HG03025 (cell line): ENCODE measurements around the gene LEFTY1.
"Not testable (repeated sequence)": the region's sequence is repeated elsewhere in the genome, so short reads cannot be mapped to it uniquely, and the experiment has no call there.

Experiments used
- ATAC-seq: cut with Tn5 transposase; IDR thresholded peaks from one replicate; pipeline ENCODE4 v1.9.1; 2021; ENCODE audit warnings: mild to moderate bottlenecking, moderate library complexity; ENCODE audit not compliant: unreplicated experiment, low FRiP score

LEFTY1 gene

DNA sequence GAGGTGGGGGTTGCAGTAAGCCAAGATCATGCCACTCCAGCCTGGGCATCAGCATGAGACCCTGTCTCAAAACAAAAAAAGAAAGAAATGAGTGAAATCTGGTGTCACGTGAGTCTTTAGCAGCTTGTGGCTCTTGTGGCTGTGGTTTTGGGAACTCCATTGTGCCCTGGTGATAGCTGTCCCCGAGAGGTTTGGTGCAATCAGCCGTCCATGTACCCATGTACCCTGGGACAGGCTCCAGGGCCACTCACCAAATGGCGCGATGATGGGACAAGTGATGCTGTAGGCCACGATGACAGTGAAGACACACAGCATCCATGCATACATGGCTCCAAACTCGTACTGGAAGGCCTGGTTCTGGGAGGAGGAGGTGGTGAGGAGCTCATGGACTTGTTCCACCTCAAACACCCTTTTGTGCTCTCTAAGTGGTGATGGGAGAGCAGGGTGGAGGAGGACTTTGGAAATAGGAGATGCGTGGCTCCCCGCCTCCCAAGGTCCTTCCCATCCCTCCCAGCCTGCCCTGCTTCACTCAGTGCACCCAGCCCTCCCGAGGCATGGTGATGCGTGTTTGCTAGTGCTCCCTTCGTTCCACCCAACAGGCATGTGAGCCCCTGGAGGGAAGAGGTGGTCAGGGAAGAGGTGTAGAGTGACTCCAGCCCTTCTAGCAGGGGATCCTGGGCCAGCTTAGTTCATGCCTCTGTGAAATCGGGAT, 36.4 kb downstream of the LEFTY1 start:
- no peak for ATAC-seq

DNA sequence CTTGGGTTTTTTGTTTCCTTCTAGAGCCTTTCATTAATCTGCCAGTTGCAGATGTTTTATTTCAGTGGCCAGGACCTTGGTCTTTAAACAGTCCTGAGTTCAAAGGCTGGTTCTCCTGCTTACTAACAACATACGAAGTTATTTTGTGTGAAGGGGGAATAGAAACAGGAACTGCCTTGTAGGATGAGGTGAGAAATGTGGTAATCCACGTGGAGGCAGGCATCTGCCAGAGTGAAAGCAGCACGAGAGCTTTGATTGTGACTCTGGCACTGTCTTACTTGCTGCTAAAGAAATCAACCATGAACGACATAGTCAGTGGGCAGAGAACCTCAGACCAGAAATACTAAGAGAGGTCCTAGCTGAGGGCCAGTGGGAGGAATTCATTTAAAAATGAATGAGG, 37.1 kb downstream of the LEFTY1 start:
- ATAC-seq, result peak; percentile 35

DNA sequence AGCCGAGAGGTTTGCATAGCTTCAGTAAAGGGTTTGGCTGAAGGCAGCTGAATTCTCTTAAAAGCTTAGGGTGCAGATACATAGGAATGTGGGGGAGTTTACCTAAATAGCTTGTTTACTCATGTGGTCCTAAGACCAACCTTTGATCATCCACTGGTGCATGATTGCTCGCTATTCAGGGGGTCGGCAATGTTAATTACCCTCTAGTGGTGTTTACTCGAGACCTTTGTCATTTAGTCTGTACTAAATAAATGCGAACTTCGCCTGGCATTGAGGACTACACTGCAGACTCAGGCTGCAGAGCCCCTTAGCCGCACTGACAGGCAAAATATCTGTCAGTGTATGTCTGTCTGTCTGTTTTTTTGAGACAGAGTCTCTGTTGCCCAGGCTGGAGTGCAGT, 38.6 kb downstream of the LEFTY1 start:
- ATAC-seq, result no peak

DNA sequence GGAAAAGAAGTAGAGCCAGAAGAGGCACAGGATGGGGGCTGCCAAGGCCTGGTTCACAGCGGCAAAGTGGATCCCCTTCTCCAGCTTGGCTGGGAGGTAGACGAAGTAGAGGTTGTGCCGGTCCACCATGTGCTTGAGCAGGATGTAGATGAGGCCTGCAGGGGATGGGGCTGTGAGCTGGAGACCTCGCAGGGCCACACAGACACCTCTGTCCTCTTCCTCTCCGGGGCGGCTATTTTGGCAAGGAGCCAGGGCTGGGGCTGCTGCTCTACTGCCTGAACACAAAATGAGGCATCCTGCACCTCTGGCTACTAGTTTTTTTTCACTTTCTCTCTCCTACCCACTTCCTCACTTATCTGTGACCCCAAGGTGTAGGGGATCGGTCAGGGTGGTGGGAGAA, 39.0 kb downstream of the LEFTY1 start:
- ATAC-seq, result no peak

DNA sequence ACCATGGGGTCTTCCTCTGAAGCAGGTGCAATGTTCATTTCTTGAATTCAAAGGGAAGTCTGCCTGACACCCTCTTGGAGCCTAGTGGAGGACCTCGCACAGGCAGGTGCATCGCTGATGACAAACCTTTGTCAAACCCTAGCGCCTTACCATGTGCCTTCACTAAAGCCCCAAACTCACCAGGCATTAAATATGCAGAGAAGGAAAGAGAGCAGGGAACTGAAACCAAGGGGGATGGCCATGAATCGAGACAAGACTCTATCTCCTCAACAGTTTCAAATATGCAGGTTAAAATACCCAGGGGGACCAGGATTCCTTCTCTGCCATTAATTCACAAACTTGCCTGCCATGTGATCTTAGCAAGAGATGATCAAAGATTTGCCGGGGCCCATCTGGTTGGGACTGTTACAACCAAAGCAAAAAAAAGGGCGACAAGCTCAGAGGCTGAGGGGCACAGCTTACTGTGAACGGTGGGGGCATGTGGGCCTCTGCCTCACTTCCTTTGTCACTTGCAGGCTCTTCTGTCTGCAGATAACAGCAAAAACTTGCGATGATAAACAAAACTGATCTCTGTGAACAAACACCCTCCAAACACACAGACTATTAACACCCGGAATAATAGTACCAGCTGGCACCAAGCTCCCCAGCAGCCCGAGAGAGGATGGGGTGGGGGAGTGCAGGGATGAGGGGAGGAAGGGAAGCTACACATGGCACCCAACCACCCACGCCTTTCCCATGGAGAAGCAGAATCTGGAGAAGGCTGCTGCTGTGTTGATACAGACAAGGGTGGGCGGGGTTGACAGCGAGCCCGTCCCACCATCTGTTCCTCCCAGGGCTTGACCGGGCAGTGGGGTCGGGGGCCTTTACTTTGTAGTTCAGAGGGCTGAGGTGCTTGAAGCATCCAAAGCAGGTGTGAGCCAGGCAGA, 40.7 kb downstream of the LEFTY1 start:
- ATAC-seq, result peak; percentile 60

DNA sequence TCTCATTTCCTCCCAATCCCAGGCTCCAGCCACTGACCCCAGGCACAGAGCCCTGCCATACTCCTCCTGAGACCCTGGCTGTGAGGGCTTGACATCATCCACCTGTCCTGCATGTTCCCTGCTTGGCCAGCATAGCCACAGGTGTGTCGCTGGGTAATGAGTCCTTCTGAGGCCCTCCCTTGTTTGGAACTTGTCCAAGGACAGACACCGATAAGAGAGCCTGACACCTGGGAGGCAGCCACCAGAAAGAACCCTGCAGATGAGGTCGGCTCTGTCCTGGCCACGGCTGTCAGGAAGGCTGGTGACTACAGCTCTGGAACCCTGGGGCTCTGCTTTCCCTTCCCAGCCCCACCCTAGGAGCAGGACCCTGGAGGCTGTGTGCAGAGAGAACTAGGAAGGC, 41.3 kb downstream of the LEFTY1 start:
- ATAC-seq, result peak; percentile 6

DNA sequence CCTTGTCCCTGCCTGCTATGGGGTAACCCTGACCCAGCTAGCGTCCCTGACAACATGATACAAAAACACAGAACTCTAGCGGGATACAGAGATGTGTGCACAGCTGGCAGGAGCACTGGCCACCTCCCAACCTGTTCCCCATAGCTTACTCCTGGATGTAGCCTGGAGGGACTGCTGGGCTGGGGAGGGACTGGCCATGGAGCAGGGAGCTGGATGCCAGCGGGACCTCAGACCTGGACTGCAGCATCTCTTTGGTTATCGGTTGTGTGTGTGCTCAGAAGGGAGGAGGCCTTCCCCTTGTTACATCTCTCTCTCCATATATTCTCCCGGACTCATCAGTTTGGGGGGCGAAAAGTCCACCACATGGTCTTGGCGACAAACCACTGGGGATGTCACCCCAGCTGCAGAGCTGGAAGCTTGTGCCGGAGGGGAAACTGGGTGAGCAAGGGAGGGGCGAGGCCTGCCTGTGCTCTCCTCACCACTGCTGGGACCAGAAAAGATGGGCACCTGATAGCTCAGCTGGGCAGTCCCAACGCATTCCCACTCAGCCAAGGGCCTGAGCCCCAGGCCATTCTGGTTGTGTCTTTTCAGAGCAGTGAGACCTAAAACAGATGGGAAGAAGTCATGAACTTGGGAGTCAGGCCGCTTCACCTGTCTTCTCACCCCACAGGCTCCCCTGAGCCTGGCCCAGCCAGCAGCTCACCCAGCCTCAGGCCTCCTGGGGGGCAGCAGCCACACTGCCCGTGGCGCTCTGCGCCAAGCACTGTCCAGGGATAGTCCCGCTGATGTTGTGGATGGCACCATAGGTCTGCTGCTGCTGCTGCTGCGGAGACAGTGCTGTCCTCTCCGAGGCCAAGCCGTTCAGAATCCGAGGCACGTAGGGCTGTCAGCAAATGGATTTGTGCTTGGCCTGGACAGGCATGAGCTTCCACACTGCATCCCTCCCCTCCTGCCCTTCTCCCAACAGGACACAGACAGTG, 42.3 kb downstream of the LEFTY1 start:
- ATAC-seq, result no peak

DNA sequence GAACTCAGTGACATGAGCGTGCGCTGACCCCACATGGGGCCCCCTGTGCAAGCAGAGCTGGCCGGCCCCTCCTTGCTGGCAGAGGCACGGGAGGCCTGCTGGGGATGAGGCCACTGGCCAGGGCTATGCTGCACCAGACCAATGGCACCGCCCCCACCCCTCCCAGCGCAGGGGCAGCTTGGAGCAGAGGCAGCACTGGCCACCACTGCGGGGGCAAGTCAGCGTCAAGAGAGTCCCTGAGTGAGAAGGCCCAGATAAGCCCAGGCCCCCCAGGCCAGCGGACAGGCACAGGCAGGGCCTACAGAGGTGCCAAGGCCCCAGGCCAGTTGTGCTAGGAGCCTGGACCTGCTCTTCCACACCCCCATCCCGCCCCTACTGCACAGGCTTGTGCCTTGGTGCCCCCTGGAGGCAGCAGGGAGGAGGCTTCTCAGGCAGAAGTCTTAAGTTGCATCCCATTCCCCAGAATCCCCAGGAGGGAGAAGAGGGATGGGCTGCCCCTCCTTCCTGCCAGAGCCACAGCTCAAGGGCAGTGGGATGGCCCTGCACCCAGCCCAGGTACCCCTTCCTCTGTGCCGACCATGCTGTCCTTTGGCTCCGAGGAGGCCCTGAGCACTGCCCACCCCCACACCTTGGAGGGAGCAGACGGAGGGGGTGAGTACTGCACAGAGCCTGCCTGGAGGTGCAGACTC, 43.2 kb downstream of the LEFTY1 start:
- ATAC-seq, result no peak

DNA sequence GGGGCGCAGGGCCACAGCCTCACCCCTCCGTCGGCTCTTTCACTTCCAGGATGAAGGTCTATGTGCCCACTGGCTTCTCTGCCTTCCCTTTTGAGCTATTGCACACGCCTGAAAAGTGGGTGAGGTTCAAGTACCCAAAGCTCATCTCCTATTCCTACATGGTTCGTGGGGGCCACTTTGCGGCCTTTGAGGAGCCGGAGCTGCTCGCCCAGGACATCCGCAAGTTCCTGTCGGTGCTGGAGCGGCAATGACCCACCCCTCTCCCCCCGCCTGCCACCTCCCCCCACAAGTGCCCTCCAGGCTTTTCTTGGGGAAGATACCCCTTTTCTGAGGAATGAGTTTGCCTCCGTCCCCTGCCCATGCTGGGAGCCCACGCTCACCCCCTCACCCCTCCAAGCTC, 43.8 kb downstream of the LEFTY1 start:
- no peak for ATAC-seq

DNA sequence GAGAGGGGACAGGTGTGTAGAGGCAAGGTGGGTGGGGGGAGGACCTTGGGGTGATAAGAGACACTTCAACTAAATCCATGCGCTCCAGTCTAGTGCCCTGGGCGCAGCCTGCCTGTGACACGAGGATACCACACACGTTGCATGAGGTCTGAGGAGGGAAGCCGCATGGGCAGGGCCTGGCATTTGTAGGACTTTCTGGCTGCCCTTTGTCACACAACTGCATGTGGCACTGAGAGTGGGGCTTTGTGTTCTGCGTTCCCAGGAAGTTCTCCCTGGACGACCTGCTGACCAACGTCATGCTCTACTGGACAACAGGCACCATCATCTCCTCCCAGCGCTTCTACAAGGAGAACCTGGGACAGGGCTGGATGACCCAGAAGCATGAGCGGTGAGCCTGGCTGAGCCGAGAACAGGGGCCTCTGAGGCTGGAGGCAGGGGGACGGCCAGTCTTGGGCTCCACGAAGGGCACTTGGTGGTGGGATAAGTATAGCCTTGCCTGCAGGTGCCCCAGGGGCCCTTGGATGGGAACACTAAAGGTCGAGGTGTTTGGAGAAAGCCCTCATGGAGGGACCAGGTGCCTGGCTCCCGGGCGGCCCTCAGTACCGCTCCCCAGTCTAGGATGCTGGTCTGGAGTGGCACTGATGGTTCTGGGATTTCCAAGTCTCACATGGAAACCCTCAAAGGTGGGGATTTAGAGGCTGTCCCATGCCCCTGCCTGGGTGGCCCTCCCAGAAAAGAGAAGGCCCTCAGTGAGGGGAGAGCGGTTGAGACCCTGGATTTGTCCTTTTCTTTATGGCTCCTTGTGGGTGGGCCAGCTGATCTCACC, 44.5 kb downstream of the LEFTY1 start:
- ATAC-seq, result no peak

DNA sequence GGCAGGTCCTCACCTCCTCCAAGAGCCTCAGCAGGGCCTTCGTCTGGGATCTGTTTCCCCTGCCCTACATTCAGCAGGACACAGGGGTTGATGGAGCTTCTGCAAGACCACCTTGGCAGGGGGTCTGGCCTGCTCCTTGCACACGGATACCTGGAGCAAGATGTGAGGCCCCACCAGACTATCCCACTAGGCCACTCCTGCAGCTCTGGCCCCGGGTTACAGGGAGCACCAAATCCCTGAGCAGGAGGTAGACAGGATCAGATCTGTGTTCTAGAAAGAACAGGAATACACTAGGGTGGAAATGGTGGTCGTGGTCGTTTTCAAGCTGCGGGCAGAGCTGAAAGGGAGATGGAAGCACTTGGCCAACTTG, 45.5 kb downstream of the LEFTY1 start:
- ATAC-seq, result no peak

DNA sequence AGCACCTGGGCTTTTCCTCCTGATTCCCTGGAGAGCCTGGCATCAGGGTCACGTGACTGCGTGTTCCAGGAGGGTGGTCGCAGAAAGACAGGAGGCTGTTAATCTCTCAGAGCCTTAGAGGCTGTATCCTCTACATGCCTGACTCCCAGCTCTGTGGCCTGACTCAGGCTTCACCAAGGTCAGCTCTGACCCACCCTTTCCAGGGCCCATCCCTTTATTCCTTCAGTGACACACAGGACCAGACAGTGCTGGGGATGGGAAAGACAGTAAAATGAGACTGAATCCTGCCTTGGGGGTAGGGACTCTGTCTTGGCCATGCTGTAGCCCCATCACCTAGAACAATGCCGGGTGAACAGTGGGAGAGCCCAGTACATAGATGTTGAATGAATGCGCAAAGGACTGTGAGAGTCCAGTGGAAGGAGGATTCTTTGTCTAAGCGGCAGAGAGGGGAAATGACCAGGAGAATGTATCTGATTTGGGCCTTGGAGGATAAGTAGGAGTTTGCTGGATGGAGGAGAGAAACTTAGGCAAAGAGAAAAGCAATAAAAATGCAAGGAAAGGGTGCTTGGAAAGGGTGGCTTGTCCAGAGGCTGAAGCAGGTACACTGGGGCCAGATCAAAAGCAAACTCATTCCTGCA, 46.0 kb downstream of the LEFTY1 start:
- ATAC-seq, result no peak

DNA sequence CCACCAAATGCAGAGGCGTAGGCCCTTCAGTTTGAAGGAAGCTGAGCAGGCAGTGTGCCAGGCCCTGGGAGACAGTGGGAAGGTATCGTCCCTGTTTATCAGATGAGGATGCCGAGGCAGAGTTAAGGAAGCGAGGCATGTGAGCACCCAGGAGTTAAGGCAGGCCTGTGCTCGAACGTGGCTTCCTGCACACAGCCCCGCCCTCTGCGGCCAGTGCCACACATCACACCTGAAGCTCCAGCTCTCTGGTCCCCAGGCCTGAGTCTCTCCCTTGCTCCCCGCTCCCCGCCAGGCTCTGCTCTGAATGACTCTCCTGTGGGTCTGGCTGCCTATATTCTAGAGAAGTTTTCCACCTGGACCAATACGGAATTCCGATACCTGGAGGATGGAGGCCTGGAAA, 46.9 kb downstream of the LEFTY1 start:
- no peak for ATAC-seq

DNA sequence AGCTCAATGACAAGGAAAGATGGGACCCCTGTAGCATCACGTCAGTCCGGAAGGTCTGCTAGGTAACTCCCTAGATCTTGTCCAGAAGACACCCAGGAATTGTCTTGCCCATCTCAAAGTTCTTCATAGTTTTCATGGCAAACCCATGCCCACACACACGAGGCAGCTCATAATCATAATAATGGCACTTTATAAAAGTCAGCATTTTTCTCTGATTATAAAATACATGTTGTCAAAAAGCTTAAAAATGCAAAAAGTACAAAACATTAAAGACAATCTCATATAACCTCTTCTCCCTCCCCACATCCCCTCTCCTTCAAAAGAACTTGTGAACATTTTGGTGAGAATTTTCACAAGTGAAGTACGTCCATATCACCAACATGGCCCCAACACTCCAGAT, 48.2 kb downstream of the LEFTY1 start:
- ATAC-seq, result no peak

DNA sequence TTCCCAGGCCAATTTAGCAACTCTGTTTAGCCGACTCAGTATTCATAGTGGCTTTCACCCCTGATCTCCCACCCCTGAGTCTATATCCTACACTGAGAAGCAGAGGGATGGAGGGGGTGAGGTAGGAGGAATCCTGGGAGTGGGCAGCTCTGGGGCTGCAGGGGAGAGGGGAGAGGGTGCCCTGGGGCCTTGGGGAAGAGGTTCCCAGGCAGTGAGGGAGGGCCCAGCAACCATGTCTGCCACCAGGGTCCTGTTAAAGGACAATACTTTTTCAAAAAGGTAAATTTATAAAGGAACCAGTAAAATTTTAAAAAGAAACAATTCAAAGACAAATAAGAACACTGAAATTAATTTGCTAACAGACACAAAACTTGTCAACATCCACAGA, 48.7 kb downstream of the LEFTY1 start:
- no peak for ATAC-seq

DNA sequence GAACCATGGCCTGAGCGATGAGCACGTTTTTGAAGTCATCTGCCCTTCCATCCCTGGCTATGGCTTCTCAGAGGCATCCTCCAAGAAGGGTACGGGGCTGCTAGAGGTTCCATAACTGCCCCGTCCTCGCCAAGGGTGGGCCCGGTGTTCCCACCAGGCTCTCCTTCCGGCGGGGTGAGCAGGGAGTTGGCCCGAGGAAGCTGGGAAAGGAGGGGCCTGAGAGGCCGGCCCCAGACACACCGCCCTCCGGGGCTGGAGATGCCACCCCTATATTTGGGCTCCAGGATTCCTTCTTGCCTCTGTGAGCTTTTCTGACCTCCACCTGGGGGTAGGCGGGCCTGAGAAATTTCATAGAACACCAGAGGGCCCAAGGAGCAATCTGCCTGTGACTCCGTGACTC, 50.2 kb downstream of the LEFTY1 start:
- ATAC-seq, result no peak

DNA sequence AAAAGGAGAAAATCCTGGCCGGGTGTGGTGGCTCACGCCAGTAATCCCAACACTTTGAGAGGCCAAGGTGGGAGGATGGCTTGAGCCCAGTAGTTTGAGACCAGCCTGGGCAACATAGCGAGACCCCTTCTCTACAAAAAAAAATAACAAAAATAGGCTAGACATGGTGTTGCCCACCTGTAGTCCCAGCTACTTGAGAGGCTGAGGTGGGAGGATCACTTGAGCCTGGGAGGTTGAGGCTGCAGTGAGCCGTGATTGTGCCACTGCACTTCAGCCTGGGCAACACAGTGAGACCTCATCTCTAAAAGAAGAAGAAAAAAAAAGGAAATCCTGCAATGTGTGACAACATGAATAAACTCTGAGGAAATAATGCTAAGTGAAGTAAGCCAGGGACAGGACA, 52.6 kb downstream of the LEFTY1 start:
- not testable (repeated sequence) for ATAC-seq
